Smooth muscle cell (in vitro differentiated cells): ENCODE measurements around the gene KCNK1. TPM values are rescaled to one million over a fixed set of nuclear protein-coding genes. Genes with fewer than 3 reads are reported as not detected.

ENCODE experiments used
- DNase-seq: peaks from one replicate; lab custom pipeline; 2025; ENCODE audit not compliant: unreplicated experiment; lab: John Stamatoyannopoulos, UW
- H2AFZ ChIP-seq: fragments of 200-600 bp; sonication (generic); 2 replicates; pipeline ENCODE4 v1.6.0; 2016; ENCODE audit warnings: antibody characterized with exemption, low read depth, mild to moderate bottlenecking
- H3F3A ChIP-seq: fragments of 200-600 bp; sonication (generic); 2 replicates; pipeline ENCODE4 v1.6.0; 2017; ENCODE audit warnings: antibody characterized with exemption, low read depth
- H3K27ac ChIP-seq: fragments of 200-600 bp; sonication (generic); 2 replicates; pipeline ENCODE4 v1.5.1; 2016; ENCODE audit warnings: low read depth, mild to moderate bottlenecking
- H3K27me3 ChIP-seq: fragments of 200-600 bp; sonication (generic); 2 replicates; pipeline ENCODE4 v1.6.1; 2016; ENCODE audit warnings: low read depth, mild to moderate bottlenecking
- H3K36me3 ChIP-seq: fragments of 200-600 bp; sonication (generic); 2 replicates; pipeline ENCODE4 v1.5.1; 2016; ENCODE audit warnings: low read depth
- H3K4me1 ChIP-seq: fragments of 200-600 bp; sonication (generic); 2 replicates; pipeline ENCODE4 v1.5.1; 2016; ENCODE audit warnings: low read depth
- H3K4me2 ChIP-seq: fragments of 200-600 bp; sonication (generic); 2 replicates; pipeline ENCODE4 v1.6.0; 2016; ENCODE audit warnings: mild to moderate bottlenecking
- H3K4me3 ChIP-seq: fragments of 200-600 bp; sonication (generic); 2 replicates; pipeline ENCODE4 v1.5.1; 2016; ENCODE audit warnings: mild to moderate bottlenecking
- H3K79me2 ChIP-seq: fragments of 200-600 bp; sonication (generic); 2 replicates; pipeline ENCODE4 v1.6.0; 2016; ENCODE audit warnings: low read depth, mild to moderate bottlenecking
- H3K9ac ChIP-seq: fragments of 200-600 bp; sonication (generic); 2 replicates; pipeline ENCODE4 v1.6.0; 2016; ENCODE audit warnings: low read depth
- H3K9me3 ChIP-seq: fragments of 200-600 bp; sonication (generic); replicated peaks from 2 replicates; pipeline ENCODE4 v1.5.1; 2016; ENCODE audit warnings: low read depth
- H4K20me1 ChIP-seq: fragments of 200-600 bp; sonication (generic); 2 replicates; pipeline ENCODE4 v1.6.0; 2016; ENCODE audit warnings: low read depth
- WGBS: methylation state at CpG from one replicate; pipeline ENCODE4 v1.1.7; 2016; ENCODE audit warnings: low lambda C conversion rate; 5-methylcytosine and 5-hydroxymethylcytosine counted together
- polyA plus RNA-seq: library from polyadenylated mRNA; unstranded; fragments of >200 nt; fragmentation: Nextera tagmentation; extraction: Ambion mirVana; gene quantifications from 2 replicates; pipeline ENCODE4 v1.2.1, GENCODE V29; 2016
- total RNA-seq: library from RNA; depleted of rRNA; stranded (reverse); fragments of >200 nt; gene quantifications from 2 replicates; pipeline ENCODE4 v1.2.3, GENCODE V29; 2014
- TF ChIP-seq, protein P1 (sequence below): fragments of 200-600 bp; sonication (generic); IDR thresholded peaks from 2 replicates; pipeline ENCODE4 v1.5.1; 2017; ENCODE audit warnings: borderline replicate concordance, mild to moderate bottlenecking, antibody characterized with exemption; ENCODE audit not compliant: insufficient read depth, poor library complexity, severe bottlenecking

The KCNK1 gene
- total and polyA plus RNA-seq, 2 experiments from 2014 or later: 16.6 to 16.8 TPM

DNA sequence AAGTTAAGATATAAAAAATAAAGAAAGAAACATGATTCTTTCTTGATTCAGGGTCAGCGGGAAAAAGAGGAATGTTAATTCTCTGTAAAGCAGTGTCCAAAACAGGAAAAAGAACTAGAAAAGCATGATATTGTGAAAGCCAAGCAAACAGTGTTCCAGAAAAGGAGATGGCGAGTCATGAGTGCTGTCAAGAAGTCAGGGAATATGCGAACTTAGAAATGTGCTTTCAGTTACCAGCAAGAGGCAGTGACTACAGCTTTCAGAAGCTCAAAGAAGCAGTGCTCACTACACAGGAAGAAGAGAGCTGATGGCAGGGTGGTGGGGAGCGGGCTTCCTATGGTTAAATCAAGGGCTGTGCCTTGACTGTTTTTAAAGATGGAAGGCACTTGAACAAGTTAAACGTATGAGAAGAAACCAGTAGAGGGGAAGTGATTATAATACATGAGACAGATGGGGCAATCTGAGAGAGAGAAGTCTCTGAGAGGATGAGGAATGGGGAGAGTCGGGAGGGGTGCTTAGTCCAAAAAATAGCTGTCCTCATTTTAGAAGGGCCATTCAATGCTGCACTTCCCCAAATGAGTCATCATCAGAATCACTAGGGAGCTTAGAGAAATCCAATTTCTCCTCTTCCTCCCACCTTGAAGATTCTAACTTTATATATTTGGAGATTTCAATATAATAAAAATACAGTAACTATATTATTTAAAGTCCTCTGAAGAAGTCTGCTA lies 90.4 kb downstream of the KCNK1 start:
- TF ChIP-seq, protein P1, sequence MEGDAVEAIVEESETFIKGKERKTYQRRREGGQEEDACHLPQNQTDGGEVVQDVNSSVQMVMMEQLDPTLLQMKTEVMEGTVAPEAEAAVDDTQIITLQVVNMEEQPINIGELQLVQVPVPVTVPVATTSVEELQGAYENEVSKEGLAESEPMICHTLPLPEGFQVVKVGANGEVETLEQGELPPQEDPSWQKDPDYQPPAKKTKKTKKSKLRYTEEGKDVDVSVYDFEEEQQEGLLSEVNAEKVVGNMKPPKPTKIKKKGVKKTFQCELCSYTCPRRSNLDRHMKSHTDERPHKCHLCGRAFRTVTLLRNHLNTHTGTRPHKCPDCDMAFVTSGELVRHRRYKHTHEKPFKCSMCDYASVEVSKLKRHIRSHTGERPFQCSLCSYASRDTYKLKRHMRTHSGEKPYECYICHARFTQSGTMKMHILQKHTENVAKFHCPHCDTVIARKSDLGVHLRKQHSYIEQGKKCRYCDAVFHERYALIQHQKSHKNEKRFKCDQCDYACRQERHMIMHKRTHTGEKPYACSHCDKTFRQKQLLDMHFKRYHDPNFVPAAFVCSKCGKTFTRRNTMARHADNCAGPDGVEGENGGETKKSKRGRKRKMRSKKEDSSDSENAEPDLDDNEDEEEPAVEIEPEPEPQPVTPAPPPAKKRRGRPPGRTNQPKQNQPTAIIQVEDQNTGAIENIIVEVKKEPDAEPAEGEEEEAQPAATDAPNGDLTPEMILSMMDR: no peak
- DNase-seq: no peak
- Histone ChIP-seq H3K4me1 (peaks cover 8% of the 10 kb centered on the region), H3K9me3 (no peaks in the 10 kb centered on the region), H3K27ac (no peak overlapping the region), H4K20me1 (no peaks in the 10 kb centered on the region), H3K9ac (no peak overlapping the region), H2AFZ (peak overlapping the region; percentile 84), H3K79me2 (no peaks in the 10 kb centered on the region), H3K36me3 (no peaks in the 10 kb centered on the region), H3K4me2 (peak overlapping the region; percentile 29), H3F3A (peaks cover 18% of the 10 kb centered on the region), H3K27me3 (no peaks in the 10 kb centered on the region), H3K4me3 (no peak overlapping the region)
- WGBS: 69% methylated on average over 6 of the region's 6 CpGs

DNA sequence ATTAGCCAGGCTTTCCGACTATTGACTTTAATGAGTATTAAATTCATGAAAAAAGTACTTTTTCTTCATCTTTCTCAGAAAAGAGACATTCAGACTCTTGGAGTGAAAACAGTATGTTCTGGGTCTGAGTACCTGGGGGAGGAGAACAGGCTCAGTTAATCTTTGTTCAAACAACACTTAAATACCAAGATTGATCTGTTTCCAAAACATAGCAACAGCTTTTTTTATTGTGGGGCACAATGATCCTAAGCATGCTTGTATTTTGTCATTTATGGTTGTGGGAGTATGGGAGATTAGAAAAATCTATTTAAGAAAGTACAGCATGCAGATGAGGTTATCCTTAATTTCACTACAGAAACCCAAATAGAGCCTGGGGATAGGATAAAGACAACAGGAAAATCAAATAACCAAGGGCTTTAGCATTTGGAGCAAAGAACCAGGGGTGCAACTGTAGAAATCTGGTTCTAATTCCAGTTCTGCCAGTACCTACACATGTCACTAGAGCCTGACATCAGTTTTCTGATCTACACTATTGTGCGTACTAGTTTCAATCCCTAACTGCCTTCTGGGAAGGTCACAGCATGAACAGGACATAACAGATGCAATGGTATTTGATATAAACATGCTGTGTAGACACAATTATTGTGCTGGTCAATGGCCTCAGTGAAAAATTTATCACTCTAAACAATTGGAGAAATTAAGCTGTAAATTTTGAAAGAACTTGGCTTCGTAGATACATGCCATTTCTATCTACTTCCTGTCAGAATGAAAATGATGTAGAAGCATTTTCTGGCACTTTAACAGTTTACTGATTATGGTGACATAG lies 91.2 kb downstream of the KCNK1 start:
- Histone ChIP-seq H3K27ac (no peak overlapping the region), H3K27me3 (no peaks in the 10 kb centered on the region), H3F3A (peaks cover 18% of the 10 kb centered on the region), H3K4me1 (peaks cover 8% of the 10 kb centered on the region), H3K79me2 (no peaks in the 10 kb centered on the region), H2AFZ (no peak overlapping the region), H3K4me2 (peak overlapping the region; percentile 29), H3K9ac (no peak overlapping the region), H4K20me1 (no peaks in the 10 kb centered on the region), H3K36me3 (no peaks in the 10 kb centered on the region), H3K4me3 (no peak overlapping the region), H3K9me3 (no peaks in the 10 kb centered on the region)
- 89% methylated on average over 3 of the region's 3 CpGs for WGBS
- DNase-seq: no peak
- TF ChIP-seq, protein P1: no peak

DNA sequence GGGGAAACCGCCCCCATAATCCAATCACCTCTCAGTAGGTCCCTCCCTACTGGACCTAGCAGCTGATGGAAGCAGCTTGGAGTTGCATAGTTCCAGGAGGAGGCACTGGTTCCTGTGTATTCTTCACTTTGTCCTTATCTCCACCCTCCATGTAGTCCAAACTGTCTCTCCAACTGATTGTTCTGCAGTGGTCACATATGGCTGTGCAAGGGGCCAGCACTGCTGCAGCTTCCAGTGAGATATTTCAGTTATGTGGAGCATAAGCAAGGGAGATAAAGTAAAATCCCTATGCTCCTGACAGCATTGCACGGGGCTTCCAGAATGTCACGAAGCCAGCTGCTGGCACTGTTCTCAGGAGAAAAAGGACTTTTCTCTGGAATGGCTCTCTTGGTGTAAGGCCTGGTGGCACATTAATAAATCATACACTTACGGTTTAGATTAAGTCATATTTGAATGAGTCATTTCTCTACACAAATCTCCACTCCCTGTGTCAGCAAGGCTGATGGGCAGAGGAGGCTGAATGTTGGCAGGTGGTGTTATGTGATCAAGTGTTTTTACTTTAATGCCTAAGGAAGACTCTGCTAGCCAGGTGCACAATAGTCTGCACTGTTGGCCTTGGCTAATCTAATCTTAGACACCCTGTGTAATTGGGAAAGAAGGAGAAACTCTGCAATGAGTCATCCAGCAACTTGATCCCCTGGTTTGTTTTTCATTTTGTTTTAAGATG lies 93.4 kb downstream of the KCNK1 start:
- Histone ChIP-seq H4K20me1 (no peaks in the 10 kb centered on the region), H3K27ac (peak overlapping the region; percentile 82), H3K27me3 (no peaks in the 10 kb centered on the region), H3K4me1 (peaks cover 8% of the 10 kb centered on the region), H3K4me3 (no peak overlapping the region), H3K79me2 (no peaks in the 10 kb centered on the region), H3F3A (peaks cover 18% of the 10 kb centered on the region), H3K4me2 (peak overlapping the region; percentile 2), H3K36me3 (no peaks in the 10 kb centered on the region), H3K9me3 (no peaks in the 10 kb centered on the region), H2AFZ (peak overlapping the region; percentile 44), H3K9ac (no peak overlapping the region)
- 30% methylated on average over 4 of the region's 4 CpGs for WGBS
- TF ChIP-seq, protein P1: no peak
- no peak for DNase-seq
